ENCODE data around the gene DOK4.

Gene DOK4

DNA sequence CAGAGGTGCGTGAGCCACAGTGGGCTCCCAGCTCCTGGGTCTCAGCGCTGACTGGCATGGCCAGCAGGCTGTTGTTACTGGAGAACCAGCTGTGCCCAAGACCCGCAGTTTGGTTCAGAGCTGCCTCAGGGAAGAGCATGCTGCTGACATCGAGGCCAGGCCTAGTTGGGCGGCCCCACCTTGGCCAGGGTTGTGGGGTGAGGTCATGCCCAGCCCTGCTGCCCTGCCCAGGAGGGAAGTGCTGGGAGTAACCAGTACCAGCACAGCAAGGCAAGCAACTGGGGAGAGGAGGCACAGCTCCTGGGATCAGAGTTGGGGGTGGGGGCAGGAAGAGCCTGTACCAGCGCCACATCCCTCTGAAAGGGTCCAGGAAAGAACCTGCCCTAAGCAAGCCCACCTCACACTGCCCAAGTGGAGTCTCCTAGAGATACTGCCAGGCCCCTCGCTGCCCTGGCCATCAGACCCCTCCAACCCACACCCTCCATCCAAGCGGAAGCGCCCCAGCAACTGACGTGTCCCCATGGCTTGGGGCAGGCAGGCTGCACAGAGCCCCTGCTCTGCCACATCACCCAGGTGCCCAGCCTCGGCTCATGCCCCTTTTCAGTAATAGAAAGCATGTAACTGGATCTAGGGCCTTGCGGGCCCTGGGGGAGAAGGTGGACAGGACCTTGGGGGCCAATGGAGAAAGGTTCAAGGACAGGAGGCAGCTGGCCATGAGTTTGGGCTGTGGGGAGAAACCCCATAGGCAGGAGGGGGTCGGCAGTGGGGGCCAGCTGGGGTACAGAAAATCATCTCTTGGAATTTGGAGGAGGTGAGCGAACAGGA is 990 bp downstream of the DOK4 start:
- peak overlapping the region; percentile 25 for H3K27ac ChIP-seq (ENCODE audit: insufficient read depth, low read length, poor library complexity, severe bottlenecking)
- H3K36me3 ChIP-seq (ENCODE audit: control insufficient read depth, insufficient read depth, low read length) = no peaks in the 10 kb centered on the region
- H3K9me3 ChIP-seq (ENCODE audit: control insufficient read depth, low read length) = no peaks in the 10 kb centered on the region
- H3K4me3 ChIP-seq (ENCODE audit: insufficient read depth, low read depth, low read length, poor library complexity, severe bottlenecking) = peak overlapping the region; percentile 68
- no peak for DNase-seq
- H3K27me3 ChIP-seq (replicated peaks; ENCODE audit: control insufficient read depth, insufficient read depth, low read length, poor library complexity, severe bottlenecking) = no peaks in the 10 kb centered on the region
- H3K4me1 ChIP-seq (ENCODE audit: control insufficient read depth, insufficient read depth, low read length, poor library complexity, severe bottlenecking) = peaks cover 8% of the 10 kb centered on the region

DNA sequence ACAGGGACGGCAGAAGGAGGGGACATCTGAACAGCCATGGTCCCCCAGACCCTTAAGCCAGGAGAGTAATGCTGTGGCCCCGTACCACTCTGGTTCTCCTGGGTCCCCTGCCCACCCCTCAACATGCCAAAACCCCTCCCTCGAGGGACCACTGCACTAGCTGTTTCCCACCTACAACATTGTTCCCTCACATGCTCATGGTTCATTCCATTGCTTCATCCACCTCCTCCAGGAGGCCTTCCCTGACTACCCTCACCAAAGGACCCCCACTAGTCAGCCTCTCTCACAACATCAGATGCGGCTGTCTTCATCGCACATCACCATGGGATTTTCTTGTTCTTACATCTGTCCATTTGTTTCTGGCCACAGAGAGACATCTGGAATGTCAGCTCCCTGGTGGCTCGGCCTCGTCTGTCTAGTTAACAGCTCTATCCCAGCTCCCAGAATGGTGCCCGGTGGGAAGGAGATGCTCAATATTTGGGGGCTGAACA is 1.7 kb downstream of the DOK4 start:
- Histone ChIP-seq H3K27ac (ENCODE audit: insufficient read depth, low read length, poor library complexity, severe bottlenecking) (no peak overlapping the region), H3K4me3 (ENCODE audit: insufficient read depth, low read depth, low read length, poor library complexity, severe bottlenecking) (no peak overlapping the region), H3K36me3 (ENCODE audit: control insufficient read depth, insufficient read depth, low read length) (no peaks in the 10 kb centered on the region), H3K4me1 (ENCODE audit: control insufficient read depth, insufficient read depth, low read length, poor library complexity, severe bottlenecking) (peaks cover 8% of the 10 kb centered on the region), H3K9me3 (ENCODE audit: control insufficient read depth, low read length) (no peaks in the 10 kb centered on the region), H3K27me3 (replicated peaks; ENCODE audit: control insufficient read depth, insufficient read depth, low read length, poor library complexity, severe bottlenecking) (no peaks in the 10 kb centered on the region)
- no peak for DNase-seq

DNA sequence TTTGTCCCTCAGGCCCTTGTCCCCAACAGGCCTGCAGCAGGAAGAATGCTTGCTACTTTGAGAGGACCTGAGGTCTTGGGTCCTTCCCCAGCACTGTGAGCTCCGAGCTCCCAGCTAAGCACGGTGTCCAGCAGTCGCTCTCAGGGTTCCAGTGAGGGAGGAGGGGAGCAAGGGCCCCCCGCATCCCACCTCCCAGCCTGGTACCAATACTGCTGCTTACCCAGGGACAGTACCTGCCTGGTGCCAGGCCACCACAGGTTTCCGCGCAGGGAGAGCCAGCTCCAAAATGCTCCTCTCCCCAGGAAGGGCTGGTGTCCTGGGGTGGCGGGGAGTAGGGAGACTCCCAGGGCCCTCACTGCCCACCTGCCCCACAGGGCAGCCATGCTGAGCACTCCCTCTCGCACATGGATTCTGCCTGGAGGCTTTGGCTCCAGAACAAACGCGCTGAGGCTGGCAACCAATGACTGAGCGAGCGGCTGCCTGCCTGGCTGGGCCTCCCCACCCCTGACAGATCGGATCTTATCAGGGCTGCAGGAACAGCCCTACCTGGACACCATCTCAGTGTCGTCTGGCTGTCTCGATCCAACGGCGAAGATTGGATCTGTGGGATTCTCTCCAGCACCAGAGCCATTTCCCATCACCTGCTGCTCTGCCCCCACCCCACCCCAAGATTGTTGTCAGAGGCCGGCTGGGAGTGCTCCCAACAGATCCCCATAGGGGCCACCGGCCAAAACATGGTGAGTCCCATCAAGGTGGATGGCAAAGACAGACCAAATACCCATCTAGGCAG is 2.4 kb downstream of the DOK4 start:
- Histone ChIP-seq H3K9me3 (ENCODE audit: control insufficient read depth, low read length) (no peaks in the 10 kb centered on the region), H3K4me1 (ENCODE audit: control insufficient read depth, insufficient read depth, low read length, poor library complexity, severe bottlenecking) (peaks cover 8% of the 10 kb centered on the region), H3K27ac (ENCODE audit: insufficient read depth, low read length, poor library complexity, severe bottlenecking) (no peak overlapping the region), H3K36me3 (ENCODE audit: control insufficient read depth, insufficient read depth, low read length) (no peaks in the 10 kb centered on the region), H3K4me3 (ENCODE audit: insufficient read depth, low read depth, low read length, poor library complexity, severe bottlenecking) (no peak overlapping the region), H3K27me3 (replicated peaks; ENCODE audit: control insufficient read depth, insufficient read depth, low read length, poor library complexity, severe bottlenecking) (no peaks in the 10 kb centered on the region)
- no peak for DNase-seq

DNA sequence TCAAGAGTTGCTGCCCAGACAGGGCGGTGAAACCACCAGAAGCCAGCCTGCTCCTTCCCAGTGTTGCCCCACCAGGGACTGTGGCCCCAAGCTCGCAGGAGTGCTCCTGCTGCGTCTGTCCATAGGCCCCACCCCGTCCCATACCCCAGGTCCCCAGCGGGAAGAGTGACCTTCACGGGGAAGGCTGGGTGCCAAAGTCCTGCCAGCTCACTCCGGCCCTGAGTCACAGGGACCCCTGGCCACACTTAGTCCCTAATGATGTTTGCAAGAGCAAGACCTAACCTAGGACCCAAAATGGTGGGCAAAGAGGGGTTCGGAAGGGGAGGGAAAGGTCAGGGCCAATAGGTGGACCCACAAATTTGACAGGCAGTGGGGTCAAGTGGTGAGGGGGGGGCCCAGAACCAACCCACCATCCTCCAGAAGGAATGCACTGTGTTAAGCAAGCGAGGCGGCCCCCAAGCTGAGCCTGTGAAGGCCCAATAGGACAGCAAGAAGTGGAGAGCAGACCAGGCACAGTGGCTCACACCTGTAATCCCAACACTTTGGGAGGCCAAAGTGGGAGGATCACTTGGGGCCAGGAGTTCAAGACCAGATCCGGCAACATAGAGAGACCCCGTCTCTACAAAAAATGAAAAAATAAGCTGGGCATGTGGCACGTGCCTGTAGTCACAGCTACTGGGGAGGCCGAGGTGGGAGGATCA is 3.3 kb downstream of the DOK4 start:
- no peaks in the 10 kb centered on the region for H3K9me3 ChIP-seq (ENCODE audit: control insufficient read depth, low read length)
- H3K4me3 ChIP-seq (ENCODE audit: insufficient read depth, low read depth, low read length, poor library complexity, severe bottlenecking) = no peak overlapping the region
- no peaks in the 10 kb centered on the region for H3K27me3 ChIP-seq (replicated peaks; ENCODE audit: control insufficient read depth, insufficient read depth, low read length, poor library complexity, severe bottlenecking)
- no peak overlapping the region for H3K27ac ChIP-seq (ENCODE audit: insufficient read depth, low read length, poor library complexity, severe bottlenecking)
- peaks cover 8% of the 10 kb centered on the region for H3K4me1 ChIP-seq (ENCODE audit: control insufficient read depth, insufficient read depth, low read length, poor library complexity, severe bottlenecking)
- DNase-seq = no peak
- no peaks in the 10 kb centered on the region for H3K36me3 ChIP-seq (ENCODE audit: control insufficient read depth, insufficient read depth, low read length)

DNA sequence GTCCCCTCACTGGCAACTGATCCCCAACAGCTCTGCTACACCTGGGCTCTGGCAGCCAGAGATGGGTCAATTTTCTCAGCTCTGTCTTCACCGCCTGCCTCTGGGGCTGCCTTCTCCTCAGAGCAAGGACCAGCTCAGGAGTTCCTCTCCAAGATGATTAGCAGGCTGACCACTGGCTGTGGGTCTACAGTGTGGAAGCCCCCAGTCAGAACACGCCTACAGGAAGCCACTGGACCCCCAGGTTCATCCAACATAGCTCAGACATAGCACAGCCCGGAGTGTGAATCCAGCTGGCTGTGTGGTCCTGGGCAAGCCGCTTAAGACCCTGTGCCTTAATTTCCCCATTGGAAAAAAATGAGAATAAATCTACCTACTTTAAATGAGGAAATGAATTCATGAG is 4.9 kb downstream of the DOK4 start:
- Histone ChIP-seq H3K4me3 (ENCODE audit: insufficient read depth, low read depth, low read length, poor library complexity, severe bottlenecking) (no peak overlapping the region), H3K4me1 (ENCODE audit: control insufficient read depth, insufficient read depth, low read length, poor library complexity, severe bottlenecking) (peaks cover 7% of the 10 kb centered on the region), H3K27me3 (replicated peaks; ENCODE audit: control insufficient read depth, insufficient read depth, low read length, poor library complexity, severe bottlenecking) (no peaks in the 10 kb centered on the region), H3K27ac (ENCODE audit: insufficient read depth, low read length, poor library complexity, severe bottlenecking) (no peak overlapping the region), H3K36me3 (ENCODE audit: control insufficient read depth, insufficient read depth, low read length) (no peaks in the 10 kb centered on the region), H3K9me3 (ENCODE audit: control insufficient read depth, low read length) (no peaks in the 10 kb centered on the region)
- DNase-seq = no peak

DNA sequence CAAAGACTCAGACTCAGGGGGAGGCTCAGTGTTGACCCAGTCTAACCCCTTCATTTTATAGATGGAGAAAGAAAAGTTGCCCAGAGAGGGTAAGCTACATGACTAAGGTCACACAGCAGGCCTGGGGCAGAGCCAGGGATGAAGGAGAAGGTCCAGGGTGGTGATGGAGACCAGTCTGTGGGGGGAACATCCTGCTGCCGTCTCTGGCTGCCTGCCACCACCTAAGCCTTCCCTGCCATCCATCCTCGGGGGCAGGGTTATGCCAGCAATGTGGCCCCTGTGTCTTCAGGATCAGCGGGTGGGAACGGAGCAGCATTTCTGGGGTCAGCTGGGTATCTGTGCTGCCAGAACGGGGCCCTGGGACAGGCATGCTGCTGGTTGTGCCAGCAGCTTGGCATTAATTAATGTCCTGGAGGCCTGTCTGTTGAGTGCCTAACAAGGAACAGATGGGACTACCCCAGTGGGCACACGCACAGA is 5.5 kb downstream of the DOK4 start:
- no peaks in the 10 kb centered on the region for H3K9me3 ChIP-seq (ENCODE audit: control insufficient read depth, low read length)
- no peaks in the 10 kb centered on the region for H3K36me3 ChIP-seq (ENCODE audit: control insufficient read depth, insufficient read depth, low read length)
- peaks cover 10% of the 10 kb centered on the region for H3K4me1 ChIP-seq (ENCODE audit: control insufficient read depth, insufficient read depth, low read length, poor library complexity, severe bottlenecking)
- H3K27me3 ChIP-seq (replicated peaks; ENCODE audit: control insufficient read depth, insufficient read depth, low read length, poor library complexity, severe bottlenecking) = no peaks in the 10 kb centered on the region
- no peak for DNase-seq
- H3K27ac ChIP-seq (ENCODE audit: insufficient read depth, low read length, poor library complexity, severe bottlenecking) = no peak overlapping the region
- no peak overlapping the region for H3K4me3 ChIP-seq (ENCODE audit: insufficient read depth, low read depth, low read length, poor library complexity, severe bottlenecking)

DNA sequence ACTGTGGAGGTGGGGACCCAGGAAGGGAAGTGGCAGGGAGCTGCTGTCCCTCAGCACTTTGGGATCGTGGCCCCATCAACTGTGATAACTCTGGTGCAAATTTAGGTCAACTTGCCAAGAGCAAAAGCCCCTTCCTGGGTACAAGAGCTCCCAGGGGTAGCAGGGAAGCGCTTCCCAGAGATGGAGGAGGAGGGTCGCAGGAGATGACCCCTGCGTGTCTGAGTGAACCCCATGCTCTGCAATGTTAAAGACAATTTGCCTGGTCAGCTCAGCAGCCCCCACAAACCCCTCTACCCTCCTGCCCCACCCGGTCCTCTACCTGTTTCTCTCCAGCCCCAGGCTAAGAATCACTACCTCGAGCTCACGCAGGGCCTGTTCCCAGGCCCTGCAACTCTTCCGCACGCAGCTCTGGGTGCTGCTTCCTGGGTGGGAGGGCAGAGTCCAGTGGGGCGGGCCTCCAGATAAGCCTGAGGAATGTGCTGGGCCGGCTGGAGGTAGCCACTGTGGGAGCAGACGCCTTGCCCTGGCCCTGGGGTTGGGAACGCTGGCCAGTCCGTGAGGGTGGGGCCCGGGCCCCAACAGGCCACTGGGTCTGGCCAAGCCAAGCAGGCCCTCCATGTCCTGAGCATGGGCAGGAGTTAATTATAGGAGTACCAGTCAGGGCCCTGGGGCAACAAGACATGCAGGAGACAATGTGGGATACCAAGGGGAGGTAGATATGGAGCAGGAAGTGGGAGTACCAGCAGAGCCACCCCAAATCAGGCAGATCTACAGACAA is 6.1 kb downstream of the DOK4 start:
- peaks cover 10% of the 10 kb centered on the region for H3K4me1 ChIP-seq (ENCODE audit: control insufficient read depth, insufficient read depth, low read length, poor library complexity, severe bottlenecking)
- no peak overlapping the region for H3K27ac ChIP-seq (ENCODE audit: insufficient read depth, low read length, poor library complexity, severe bottlenecking)
- no peaks in the 10 kb centered on the region for H3K27me3 ChIP-seq (replicated peaks; ENCODE audit: control insufficient read depth, insufficient read depth, low read length, poor library complexity, severe bottlenecking)
- no peak overlapping the region for H3K4me3 ChIP-seq (ENCODE audit: insufficient read depth, low read depth, low read length, poor library complexity, severe bottlenecking)
- DNase-seq = no peak
- no peaks in the 10 kb centered on the region for H3K9me3 ChIP-seq (ENCODE audit: control insufficient read depth, low read length)
- H3K36me3 ChIP-seq (ENCODE audit: control insufficient read depth, insufficient read depth, low read length) = no peaks in the 10 kb centered on the region

DNA sequence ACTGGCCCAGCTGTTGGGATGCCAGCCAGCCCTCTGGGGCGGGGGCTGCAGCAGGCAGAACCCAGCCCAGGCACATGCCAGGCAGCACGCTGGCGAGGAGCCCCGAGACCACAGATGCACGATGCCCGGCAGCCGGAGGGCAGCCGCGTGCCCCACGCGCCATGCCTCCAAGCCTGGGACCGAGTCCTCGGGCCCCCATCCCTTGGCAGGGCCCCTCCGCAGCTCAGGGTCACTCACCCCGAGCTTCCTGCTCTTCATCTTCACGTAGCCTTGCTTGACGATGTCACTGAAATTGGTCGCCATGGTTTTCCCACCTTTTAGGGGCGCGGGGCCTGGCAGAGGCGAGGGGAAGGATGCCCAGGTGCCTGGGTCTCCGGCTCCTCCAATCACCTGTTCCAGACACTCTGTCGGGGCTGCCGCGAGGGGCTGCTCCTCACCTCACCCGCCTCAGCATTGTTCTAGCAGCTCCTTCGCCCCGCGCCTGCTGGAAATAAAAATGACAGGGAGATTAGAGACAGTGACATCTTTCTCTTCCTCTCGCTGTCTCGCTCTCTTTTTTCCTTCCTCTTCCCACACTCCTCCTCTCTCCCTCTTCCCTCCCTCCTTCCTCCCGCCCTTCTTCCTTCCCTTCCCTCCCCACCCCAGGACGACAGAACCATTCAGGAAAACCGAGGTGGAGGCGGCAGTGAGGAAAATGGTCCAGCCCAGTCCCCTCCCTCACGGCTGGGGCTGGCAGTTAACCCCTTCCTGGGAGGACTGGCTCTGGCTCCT is 6.9 kb downstream of the DOK4 start:
- Histone ChIP-seq H3K27ac (ENCODE audit: insufficient read depth, low read length, poor library complexity, severe bottlenecking) (no peak overlapping the region), H3K9me3 (ENCODE audit: control insufficient read depth, low read length) (no peaks in the 10 kb centered on the region), H3K4me1 (ENCODE audit: control insufficient read depth, insufficient read depth, low read length, poor library complexity, severe bottlenecking) (peaks cover 10% of the 10 kb centered on the region), H3K36me3 (ENCODE audit: control insufficient read depth, insufficient read depth, low read length) (no peaks in the 10 kb centered on the region), H3K4me3 (ENCODE audit: insufficient read depth, low read depth, low read length, poor library complexity, severe bottlenecking) (no peak overlapping the region), H3K27me3 (replicated peaks; ENCODE audit: control insufficient read depth, insufficient read depth, low read length, poor library complexity, severe bottlenecking) (no peaks in the 10 kb centered on the region)
- DNase-seq = no peak

Measured in effector memory CD4-positive, alpha-beta T cell (primary cell).